Measurements from ENCODE around the gene SPATS2.

Gene SPATS2

DNA sequence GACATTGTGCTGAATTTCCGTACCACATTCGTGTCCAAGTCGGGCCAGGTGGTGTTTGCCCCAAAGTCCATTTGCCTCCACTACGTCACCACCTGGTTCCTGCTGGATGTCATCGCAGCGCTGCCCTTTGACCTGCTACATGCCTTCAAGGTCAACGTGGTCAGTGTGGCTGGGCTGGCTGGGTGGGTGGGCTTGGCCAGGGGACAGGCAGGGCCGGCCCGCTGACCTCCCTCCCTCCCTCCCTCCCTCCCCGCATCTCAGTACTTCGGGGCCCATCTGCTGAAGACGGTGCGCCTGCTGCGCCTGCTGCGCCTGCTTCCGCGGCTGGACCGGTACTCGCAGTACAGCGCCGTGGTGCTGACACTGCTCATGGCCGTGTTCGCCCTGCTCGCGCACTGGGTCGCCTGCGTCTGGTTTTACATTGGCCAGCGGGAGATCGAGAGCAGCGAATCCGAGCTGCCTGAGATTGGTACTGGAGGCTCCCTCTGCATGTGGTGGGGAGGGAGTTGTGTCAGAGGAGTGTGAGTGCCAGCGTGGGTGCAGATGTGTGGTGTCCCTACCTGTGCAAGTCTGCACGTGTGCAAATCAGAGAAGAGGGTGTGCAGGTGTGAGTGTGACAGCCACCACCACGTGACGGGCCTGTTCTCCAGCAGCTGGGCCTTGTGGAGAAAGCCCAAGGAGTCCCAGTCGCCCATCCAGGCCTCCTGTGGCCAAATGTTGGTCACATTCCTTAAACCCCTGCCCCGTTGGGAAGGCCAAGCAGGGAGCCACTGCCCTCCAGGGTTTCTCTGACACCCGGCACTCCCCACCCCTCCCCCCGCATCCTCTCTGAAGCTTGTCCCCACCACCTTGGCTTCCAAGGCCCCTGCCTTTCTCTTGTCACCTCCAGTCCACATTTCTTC lies 176.9 kb downstream of the SPATS2 start:
- Histone ChIP-seq H3K36me3 (ENCODE audit: control insufficient read depth, low read length) (no peaks in the 10 kb centered on the region), H3K9me3 (ENCODE audit: control insufficient read depth, insufficient read depth, low read length) (no peaks in the 10 kb centered on the region), H3F3A (ENCODE audit: control insufficient read depth, insufficient read depth) (no peaks in the 10 kb centered on the region), H3K27ac (ENCODE audit: low read depth, low read length) (no peak overlapping the region), H3K4me1 (ENCODE audit: control insufficient read depth, low read length) (peaks cover 58% of the 10 kb centered on the region), H3K4me3 (ENCODE audit: low read length) (no peak overlapping the region), H3K4me2 (ENCODE audit: low read length) (no peak overlapping the region; the same call in 1 of the 2 replicates), H3K9me2 (replicated peaks; ENCODE audit: control insufficient read depth, low read length) (no peaks in the 10 kb centered on the region), H3K79me2 (ENCODE audit: control insufficient read depth, low read length) (no peaks in the 10 kb centered on the region), H4K20me1 (ENCODE audit: control insufficient read depth, insufficient read depth, low read depth, low read length) (no peaks in the 10 kb centered on the region), H3K27me3 (ENCODE audit: control insufficient read depth, low read length) (peaks cover 16% of the 10 kb centered on the region)
- TF ChIP-seq EZH2phosphoT487 (IDR thresholded peaks at IDR 0.05; ENCODE audit: borderline replicate concordance, low read length): no peak
- no peak for TF ChIP-seq CTCF (IDR thresholded peaks at IDR 0.05; ENCODE audit: low read depth, low read length, poor library complexity, severe bottlenecking)

DNA sequence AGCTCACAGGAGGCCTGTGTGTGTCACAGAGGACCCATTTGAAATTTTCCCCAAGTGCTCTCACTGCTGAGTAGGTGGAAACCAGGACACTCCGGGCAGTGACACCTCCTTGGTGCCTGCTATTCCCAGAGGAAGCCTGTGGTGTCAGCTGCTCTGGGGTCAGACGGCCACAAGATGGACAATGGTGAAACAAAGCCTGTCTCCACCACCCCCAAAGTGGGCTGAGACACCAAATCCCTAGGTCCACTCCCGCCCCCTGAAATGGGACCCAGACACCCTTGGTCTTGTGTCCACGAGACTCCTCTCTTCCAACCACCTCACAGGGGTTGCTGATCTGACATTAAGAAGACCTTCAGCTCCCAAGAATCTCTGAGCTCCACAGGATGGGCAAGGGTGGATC lies 178.6 kb downstream of the SPATS2 start:
- Histone ChIP-seq H3F3A (ENCODE audit: control insufficient read depth, insufficient read depth) (no peaks in the 10 kb centered on the region), H3K36me3 (ENCODE audit: control insufficient read depth, low read length) (no peaks in the 10 kb centered on the region), H3K9me2 (replicated peaks; ENCODE audit: control insufficient read depth, low read length) (no peaks in the 10 kb centered on the region), H3K27me3 (ENCODE audit: control insufficient read depth, low read length) (peaks cover 10% of the 10 kb centered on the region; the same call in 1 of the 2 replicates), H3K4me3 (ENCODE audit: low read length) (no peak overlapping the region), H4K20me1 (ENCODE audit: control insufficient read depth, insufficient read depth, low read depth, low read length) (no peaks in the 10 kb centered on the region), H3K27ac (ENCODE audit: low read depth, low read length) (no peak overlapping the region), H3K4me1 (ENCODE audit: control insufficient read depth, low read length) (peaks cover 58% of the 10 kb centered on the region), H3K9me3 (ENCODE audit: control insufficient read depth, insufficient read depth, low read length) (no peaks in the 10 kb centered on the region), H3K79me2 (ENCODE audit: control insufficient read depth, low read length) (no peaks in the 10 kb centered on the region), H3K4me2 (ENCODE audit: low read length) (no peak overlapping the region)
- TF ChIP-seq EZH2phosphoT487 (IDR thresholded peaks at IDR 0.05; ENCODE audit: borderline replicate concordance, low read length): no peak
- no peak for TF ChIP-seq CTCF (IDR thresholded peaks at IDR 0.05; ENCODE audit: low read depth, low read length, poor library complexity, severe bottlenecking)

GRCh38 chr12:49546481-49546880 lies 179.2 kb downstream of the SPATS2 start:
- H4K20me1 ChIP-seq (ENCODE audit: control insufficient read depth, insufficient read depth, low read depth, low read length): no peaks in the 10 kb centered on the region
- no peak overlapping the region for H3K4me3 ChIP-seq (ENCODE audit: low read length)
- peaks cover 59% of the 10 kb centered on the region for H3K4me1 ChIP-seq (ENCODE audit: control insufficient read depth, low read length)
- H3K4me2 ChIP-seq (ENCODE audit: low read length): no peak overlapping the region
- H3K79me2 ChIP-seq (ENCODE audit: control insufficient read depth, low read length): no peaks in the 10 kb centered on the region
- no peaks in the 10 kb centered on the region for H3F3A ChIP-seq (ENCODE audit: control insufficient read depth, insufficient read depth)
- no peak overlapping the region for H3K27ac ChIP-seq (ENCODE audit: low read depth, low read length)
- H3K9me3 ChIP-seq (ENCODE audit: control insufficient read depth, insufficient read depth, low read length): no peaks in the 10 kb centered on the region
- peaks cover 10% of the 10 kb centered on the region; the same call in 1 of the 2 replicates for H3K27me3 ChIP-seq (ENCODE audit: control insufficient read depth, low read length)
- no peak for TF ChIP-seq CTCF (IDR thresholded peaks at IDR 0.05; ENCODE audit: low read depth, low read length, poor library complexity, severe bottlenecking)
- TF ChIP-seq EZH2phosphoT487 (IDR thresholded peaks at IDR 0.05; ENCODE audit: borderline replicate concordance, low read length): no peak
- H3K36me3 ChIP-seq (ENCODE audit: control insufficient read depth, low read length): no peaks in the 10 kb centered on the region
- no peaks in the 10 kb centered on the region for H3K9me2 ChIP-seq (replicated peaks; ENCODE audit: control insufficient read depth, low read length)
